H9 (cell line): Measurements from ENCODE around the gene VGLL3. TPM values are rescaled to one million over a fixed set of nuclear protein-coding genes. Genes with fewer than 3 reads are reported as not detected.

Experiments
- DNase-seq: peaks from one replicate; pipeline ENCODE4 v3.0.0-alpha.2; 2017
- H2AFZ ChIP-seq: one replicate; pipeline ENCODE4 v1.6.1; 2013; ENCODE audit warnings: mild to moderate bottlenecking, low read length, control low read depth, moderate library complexity
- H2AK5ac ChIP-seq: 2 replicates; pipeline ENCODE4 v1.6.1; 2013; ENCODE audit warnings: low read length, control low read depth, mixed read lengths; ENCODE audit not compliant: insufficient read length
- H2BK120ac ChIP-seq: one replicate; pipeline ENCODE4 v1.6.1; 2013; ENCODE audit warnings: low read depth, mild to moderate bottlenecking, low read length, control low read depth, inconsistent platforms; ENCODE audit not compliant: poor library complexity, severe bottlenecking
- H2BK12ac ChIP-seq: 2 replicates; pipeline ENCODE4 v1.6.1; 2013; ENCODE audit warnings: low read length, control low read depth, mixed read lengths, low read depth; ENCODE audit not compliant: insufficient read length
- H2BK15ac ChIP-seq: 2 replicates; pipeline ENCODE4 v1.6.1; 2013; ENCODE audit warnings: low read depth, low read length, control low read depth
- H2BK20ac ChIP-seq: one replicate; pipeline ENCODE4 v1.6.1; 2013; ENCODE audit warnings: low read depth, mild to moderate bottlenecking, low read length, control low read depth, inconsistent platforms; ENCODE audit not compliant: poor library complexity, severe bottlenecking
- H2BK5ac ChIP-seq: 2 replicates; pipeline ENCODE4 v1.6.1; 2013; ENCODE audit warnings: low read length, control low read depth, mixed read lengths; ENCODE audit not compliant: insufficient read length
- H3K14ac ChIP-seq: 2 replicates; pipeline ENCODE4 v1.6.1; 2013; ENCODE audit warnings: low read length, control low read depth; ENCODE audit not compliant: insufficient read depth
- H3K18ac ChIP-seq: 2 replicates; pipeline ENCODE4 v1.6.1; 2013; ENCODE audit warnings: low read depth, mild to moderate bottlenecking, mixed read lengths, low read length, control low read depth; ENCODE audit not compliant: insufficient read length
- H3K23ac ChIP-seq: 2 replicates; pipeline ENCODE4 v1.6.1; 2013; ENCODE audit warnings: low read length, control low read depth, mixed read lengths, low read depth; ENCODE audit not compliant: insufficient read length
- H3K23me2 ChIP-seq: 2 replicates; pipeline ENCODE4 v1.6.1; 2013; ENCODE audit warnings: low read depth, mild to moderate bottlenecking, mixed read lengths, low read length, control low read depth; ENCODE audit not compliant: insufficient read length, poor library complexity, severe bottlenecking
- H3K27ac ChIP-seq: 2 replicates; pipeline ENCODE4 v1.5.1; 2013; ENCODE audit warnings: low read length, control low read depth, mixed read lengths, low read depth; ENCODE audit not compliant: insufficient read length
- H3K27me3 ChIP-seq: 2 replicates; pipeline ENCODE4 v1.6.1; 2013; ENCODE audit warnings: low read length, control low read depth, inconsistent platforms; ENCODE audit not compliant: insufficient read depth
- H3K4ac ChIP-seq: 2 replicates; pipeline ENCODE4 v1.6.1; 2013; ENCODE audit warnings: low read depth, mild to moderate bottlenecking, control low read depth, inconsistent platforms, low read length, moderate library complexity
- H3K4me1 ChIP-seq: 2 replicates; pipeline ENCODE4 v1.6.1; 2013; ENCODE audit warnings: low read length, control low read depth, inconsistent platforms; ENCODE audit not compliant: insufficient read depth
- H3K4me2 ChIP-seq: 2 replicates; pipeline ENCODE4 v1.6.1; 2013; ENCODE audit warnings: low read length, control low read depth, mixed read lengths; ENCODE audit not compliant: insufficient read length, insufficient read depth
- H3K56ac ChIP-seq: 2 replicates; pipeline ENCODE4 v1.6.1; 2013; ENCODE audit warnings: low read depth, mild to moderate bottlenecking, mixed read lengths, low read length, control low read depth; ENCODE audit not compliant: insufficient read length
- H3K79me1 ChIP-seq: 2 replicates; pipeline ENCODE4 v1.6.1; 2013; ENCODE audit warnings: low read depth, mild to moderate bottlenecking, moderate library complexity, low read length, control low read depth, inconsistent platforms; ENCODE audit not compliant: insufficient read depth, poor library complexity, severe bottlenecking
- H3K79me2 ChIP-seq: 2 replicates; pipeline ENCODE4 v1.6.1; 2013; ENCODE audit warnings: low read length, control low read depth, inconsistent platforms; ENCODE audit not compliant: insufficient read depth
- H3K9ac ChIP-seq: 2 replicates; pipeline ENCODE4 v1.6.1; 2013; ENCODE audit warnings: low read length, control low read depth, mixed read lengths; ENCODE audit not compliant: insufficient read length; ENCODE audit errors: extremely low read depth
- H3K9me3 ChIP-seq: one replicate; pipeline ENCODE4 v1.6.1; 2013; ENCODE audit warnings: low read depth, low read length, inconsistent platforms; ENCODE audit not compliant: control insufficient read depth
- H3T11ph ChIP-seq: one replicate; pipeline ENCODE4 v1.6.1; 2013; ENCODE audit warnings: mild to moderate bottlenecking, low read length, control low read depth, inconsistent platforms
- H4K20me1 ChIP-seq: one replicate; pipeline ENCODE4 v1.6.1; 2013; ENCODE audit not compliant: control insufficient read depth, insufficient read length, insufficient read depth
- H4K5ac ChIP-seq: 2 replicates; pipeline ENCODE4 v1.6.1; 2013; ENCODE audit warnings: low read depth, mild to moderate bottlenecking, mixed read lengths, low read length, control low read depth; ENCODE audit not compliant: insufficient read length
- H4K8ac ChIP-seq: replicated peaks from 2 replicates; pipeline ENCODE4 v1.6.1; 2013; ENCODE audit warnings: low read length, control low read depth, mixed read lengths, low read depth; ENCODE audit not compliant: insufficient read length
- H4K91ac ChIP-seq: 2 replicates; pipeline ENCODE4 v1.6.1; 2013; ENCODE audit warnings: low read depth, mild to moderate bottlenecking, moderate library complexity, mixed read lengths, low read length, control low read depth; ENCODE audit not compliant: insufficient read length
- H3K27ac Mint-ChIP-seq, 3 experiments: 2 replicates in 2 of 3; 3 replicates in 1 of 3; pipeline ENCODE4 v1.8.0; 2020 to 2021; ENCODE audit warnings: mixed read lengths in 3 of 3, mild to moderate bottlenecking in 1 of 3, moderate library complexity in 1 of 3
- H3K27me3 Mint-ChIP-seq: 2 replicates; pipeline ENCODE4 v1.8.0; 2021; ENCODE audit warnings: low read depth, mild to moderate bottlenecking, moderate library complexity, mixed read lengths
- H3K36me3 Mint-ChIP-seq, 3 experiments: 2 replicates in 2 of 3; 3 replicates in 1 of 3; pipeline ENCODE4 v1.8.0; 2020 to 2021; ENCODE audit warnings: low read depth in 3 of 3, mixed read lengths in 3 of 3; ENCODE audit not compliant: insufficient read depth in 1 of 3
- H3K4me1 Mint-ChIP-seq, 2 experiments: 2 replicates each; pipeline ENCODE4 v1.8.0; 2020; ENCODE audit warnings: mixed read lengths in 2 of 2
- H3K4me3 Mint-ChIP-seq, 2 experiments: 2 replicates in 1 of 2; 3 replicates in 1 of 2; pipeline ENCODE4 v1.8.0; 2020 to 2021; ENCODE audit warnings: mild to moderate bottlenecking in 2 of 2, mixed read lengths in 2 of 2, moderate library complexity in 1 of 2
- H3K9me3 Mint-ChIP-seq, 2 experiments: 2 replicates in 1 of 2; 3 replicates in 1 of 2; pipeline ENCODE4 v1.8.0; 2020; ENCODE audit warnings: mild to moderate bottlenecking in 2 of 2, mixed read lengths in 2 of 2, moderate library complexity in 1 of 2
- total RNA-seq: library from RNA; stranded (reverse); gene quantifications from 2 replicates; pipeline ENCODE4 v1.2.1, GENCODE V29; 2021
- TF ChIP-seq, protein P1 (sequence below): fragments of 200-600 bp; sonication (generic); conservative IDR thresholded peaks from 3 replicates; pipeline ENCODE4 v1.8.0; 2021; ENCODE audit warnings: antibody characterized with exemption, mild to moderate bottlenecking

Gene VGLL3
- total RNA-seq, 1 experiment from 2014 or later, result 19.7 TPM

DNA sequence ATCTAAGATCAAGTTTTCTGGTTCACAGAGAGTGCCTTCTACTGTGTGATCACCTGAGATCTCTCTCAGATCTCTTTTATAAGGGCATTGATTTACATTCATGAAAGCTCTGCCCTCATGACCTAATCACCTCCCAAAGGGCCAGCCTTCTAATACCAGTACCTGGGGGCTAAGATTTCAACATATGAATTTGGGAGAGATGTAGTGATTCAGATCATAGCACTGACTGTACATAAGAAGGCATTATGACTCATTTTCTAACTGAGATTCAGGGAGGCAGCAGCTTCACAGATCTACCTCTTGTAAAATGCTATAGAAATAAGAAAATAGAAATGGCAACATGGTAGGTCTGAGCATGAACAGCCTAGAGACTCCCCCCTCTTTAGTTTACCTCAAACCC is 39.6 kb downstream of the VGLL3 start:
- H3K4me3 Mint-ChIP-seq, result no peak overlapping the region
- no peak overlapping the region for H3K9ac ChIP-seq
- H3K27me3 ChIP-seq, result no peaks in the 10 kb centered on the region
- no peak overlapping the region for H2BK20ac ChIP-seq
- no peak overlapping the region for H3K23ac ChIP-seq
- H3K18ac ChIP-seq, result no peak overlapping the region
- no peak overlapping the region for H4K91ac ChIP-seq
- H3K79me2 ChIP-seq, result no peaks in the 10 kb centered on the region
- no peak overlapping the region for H2AK5ac ChIP-seq
- H3K4ac ChIP-seq, result no peak overlapping the region
- no peak overlapping the region for H3K14ac ChIP-seq
- H3K4me1 Mint-ChIP-seq, result peaks cover 19 to 29% of the 10 kb centered on the region in 2 experiments
- H3K4me2 ChIP-seq, result no peak overlapping the region
- no peak overlapping the region for H3K27ac ChIP-seq
- H4K20me1 ChIP-seq, result no peaks in the 10 kb centered on the region
- no peak overlapping the region for H2BK12ac ChIP-seq
- no peaks in the 10 kb centered on the region for H3K27me3 Mint-ChIP-seq
- H3T11ph ChIP-seq, result no peak overlapping the region
- H2BK15ac ChIP-seq, result no peak overlapping the region
- TF ChIP-seq, protein P1, sequence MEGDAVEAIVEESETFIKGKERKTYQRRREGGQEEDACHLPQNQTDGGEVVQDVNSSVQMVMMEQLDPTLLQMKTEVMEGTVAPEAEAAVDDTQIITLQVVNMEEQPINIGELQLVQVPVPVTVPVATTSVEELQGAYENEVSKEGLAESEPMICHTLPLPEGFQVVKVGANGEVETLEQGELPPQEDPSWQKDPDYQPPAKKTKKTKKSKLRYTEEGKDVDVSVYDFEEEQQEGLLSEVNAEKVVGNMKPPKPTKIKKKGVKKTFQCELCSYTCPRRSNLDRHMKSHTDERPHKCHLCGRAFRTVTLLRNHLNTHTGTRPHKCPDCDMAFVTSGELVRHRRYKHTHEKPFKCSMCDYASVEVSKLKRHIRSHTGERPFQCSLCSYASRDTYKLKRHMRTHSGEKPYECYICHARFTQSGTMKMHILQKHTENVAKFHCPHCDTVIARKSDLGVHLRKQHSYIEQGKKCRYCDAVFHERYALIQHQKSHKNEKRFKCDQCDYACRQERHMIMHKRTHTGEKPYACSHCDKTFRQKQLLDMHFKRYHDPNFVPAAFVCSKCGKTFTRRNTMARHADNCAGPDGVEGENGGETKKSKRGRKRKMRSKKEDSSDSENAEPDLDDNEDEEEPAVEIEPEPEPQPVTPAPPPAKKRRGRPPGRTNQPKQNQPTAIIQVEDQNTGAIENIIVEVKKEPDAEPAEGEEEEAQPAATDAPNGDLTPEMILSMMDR, result no peak
- no peak overlapping the region; a peak in 1 of 7 replicates for H3K27ac Mint-ChIP-seq
- no peak overlapping the region for H3K56ac ChIP-seq
- H2BK5ac ChIP-seq, result no peak overlapping the region
- no peak overlapping the region for H4K8ac ChIP-seq
- H2AFZ ChIP-seq, result no peak overlapping the region
- H4K5ac ChIP-seq, result no peak overlapping the region
- no peaks in the 10 kb centered on the region for H3K9me3 ChIP-seq
- no peaks in the 10 kb centered on the region for H3K9me3 Mint-ChIP-seq
- H3K36me3 Mint-ChIP-seq, result no peaks in the 10 kb centered on the region
- no peak for DNase-seq
- H3K79me1 ChIP-seq, result no peaks in the 10 kb centered on the region
- H3K4me1 ChIP-seq, result no peaks in the 10 kb centered on the region; the same call in 1 of the 2 replicates
- no peaks in the 10 kb centered on the region for H3K23me2 ChIP-seq
- no peak overlapping the region for H2BK120ac ChIP-seq
